ENCODE data around the gene RACGAP1. TPM values are rescaled to one million over a fixed set of nuclear protein-coding genes. Genes with fewer than 3 reads are reported as not detected.

RACGAP1 gene
- total and polyA plus RNA-seq, 2 experiments from 2014 or later = 19.0 to 52.8 TPM

DNA sequence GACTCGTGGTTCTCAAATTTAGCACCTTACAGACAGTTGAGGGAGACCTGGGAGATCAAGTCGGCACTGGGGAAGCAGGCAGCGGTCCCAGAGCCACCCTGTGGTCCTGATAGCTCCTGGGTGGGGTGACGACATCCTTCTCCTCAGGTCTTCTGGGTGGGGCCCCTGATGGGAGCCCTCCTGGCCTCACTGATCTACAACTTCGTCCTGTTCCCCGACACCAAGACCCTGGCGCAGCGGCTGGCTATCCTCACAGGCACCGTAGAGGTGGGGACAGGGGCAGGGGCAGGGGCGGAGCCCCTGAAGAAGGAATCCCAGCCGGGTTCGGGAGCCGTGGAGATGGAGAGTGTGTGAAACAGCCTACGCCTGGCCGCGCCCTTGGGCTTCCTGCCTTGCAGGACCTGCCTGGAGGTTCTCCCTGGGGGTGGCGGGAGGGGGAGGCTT is 50.0 kb downstream of the RACGAP1 start (continued):
- no peak for TF ChIP-seq ZNF331 (CRISPR knock-in tag; IDR thresholded peaks at IDR 0.05; ENCODE audit: low read depth)

GRCh38 chr12:49974677-49975317 is 50.5 kb downstream of the RACGAP1 start:
- H4K20me1 ChIP-seq (replicated peaks; ENCODE audit: insufficient read depth) = no peaks in the 10 kb centered on the region
- H3K4me3 Mint-ChIP-seq = no peak overlapping the region
- no peaks in the 10 kb centered on the region for H3K9me2 ChIP-seq (ENCODE audit: insufficient read depth)
- no peak for TF ChIP-seq EZH2phosphoT487 (IDR thresholded peaks at IDR 0.05; ENCODE audit: unreplicated experiment)
- TF ChIP-seq CREB1 (CRISPR knock-in tag; IDR thresholded peaks at IDR 0.05; ENCODE audit: low read depth) = no peak
- TF ChIP-seq ZNF114 (CRISPR knock-in tag; IDR thresholded peaks at IDR 0.05) = no peak
- TF ChIP-seq NANOG (IDR thresholded peaks at IDR 0.05; ENCODE audit: borderline replicate concordance) = no peak
- no peaks in the 10 kb centered on the region for H3K79me2 ChIP-seq (replicated peaks; ENCODE audit: insufficient read depth)
- peaks cover 21% of the 10 kb centered on the region for H3K4me1 Mint-ChIP-seq
- H2AFZ ChIP-seq = no peak overlapping the region
- no peaks in the 10 kb centered on the region for H3F3A ChIP-seq (replicated peaks; ENCODE audit: low read depth)
- peaks cover 10% of the 10 kb centered on the region for H3K27me3 Mint-ChIP-seq (ENCODE audit: insufficient read depth, low read depth, poor library complexity)
- H3K4me3 ChIP-seq = no peak overlapping the region
- no peaks in the 10 kb centered on the region for H3K27me3 ChIP-seq (ENCODE audit: insufficient read depth)
- no peak overlapping the region for H3K4me2 ChIP-seq
- H3K27ac Mint-ChIP-seq = no peak overlapping the region
- H3K27ac ChIP-seq (ENCODE audit: low read depth) = no peak overlapping the region
- H3K36me3 Mint-ChIP-seq (ENCODE audit: low read depth) = no peaks in the 10 kb centered on the region
- peak; percentile 12 for ATAC-seq
- H3K9me3 Mint-ChIP-seq = no peaks in the 10 kb centered on the region
- peaks cover 13% of the 10 kb centered on the region for H3K4me1 ChIP-seq (ENCODE audit: insufficient read depth)
- no peaks in the 10 kb centered on the region for H3K36me3 ChIP-seq (ENCODE audit: insufficient read depth)
- DNase-seq (ENCODE audit: low spot score) = no peak

GRCh38 chr12:49974231-49974675 is 51.0 kb downstream of the RACGAP1 start:
- no peak overlapping the region for H2AFZ ChIP-seq
- no peak overlapping the region for H3K4me3 Mint-ChIP-seq

More at GRCh38 chr12:49974231-49974675, 51.0 kb downstream of the RACGAP1 start:
- H3K36me3 Mint-ChIP-seq (ENCODE audit: low read depth) = no peaks in the 10 kb centered on the region
- Histone ChIP-seq H3K27me3 (ENCODE audit: insufficient read depth) (no peaks in the 10 kb centered on the region), H3F3A (replicated peaks; ENCODE audit: low read depth) (no peaks in the 10 kb centered on the region), H3K9me2 (ENCODE audit: insufficient read depth) (no peaks in the 10 kb centered on the region), H3K27ac (ENCODE audit: low read depth) (no peak overlapping the region), H3K4me3 (no peak overlapping the region), H3K79me2 (replicated peaks; ENCODE audit: insufficient read depth) (no peaks in the 10 kb centered on the region), H3K36me3 (ENCODE audit: insufficient read depth) (no peaks in the 10 kb centered on the region), H3K4me1 (ENCODE audit: insufficient read depth) (peaks cover 10% of the 10 kb centered on the region), H4K20me1 (replicated peaks; ENCODE audit: insufficient read depth) (no peaks in the 10 kb centered on the region), H3K4me2 (no peak overlapping the region)
- no peaks in the 10 kb centered on the region for H3K9me3 Mint-ChIP-seq
- H3K4me1 Mint-ChIP-seq = peaks cover 15% of the 10 kb centered on the region
- H3K27ac Mint-ChIP-seq = no peak overlapping the region
- ATAC-seq (peak; percentile 76), DNase-seq (ENCODE audit: low spot score) (peak; percentile 58)
- peaks cover 10% of the 10 kb centered on the region for H3K27me3 Mint-ChIP-seq (ENCODE audit: insufficient read depth, low read depth, poor library complexity)
- TF ChIP-seq CTCF (conservative IDR thresholded peaks at IDR 0.05; ENCODE audit: low read depth in 2 of 2) (peak; percentile 30 to 60; a peak in 3 of 4 replicates), EZH2phosphoT487 (IDR thresholded peaks at IDR 0.05; ENCODE audit: unreplicated experiment) (no peak)

All from GM23338 (cell line).